WI38 (cell line): ENCODE results near the gene ITGA11.

Experiments used
- H3K4me3 ChIP-seq: 2 replicates; pipeline ENCODE4 v1.5.1; 2011; ENCODE audit warnings: low read depth, mild to moderate bottlenecking, control low read depth, low read length
- TF ChIP-seq, protein P1 (sequence below): IDR thresholded peaks from 2 replicates; pipeline ENCODE4 v1.5.1; 2012; ENCODE audit warnings: low read depth, mild to moderate bottlenecking, control low read depth, low read length

Gene ITGA11

DNA sequence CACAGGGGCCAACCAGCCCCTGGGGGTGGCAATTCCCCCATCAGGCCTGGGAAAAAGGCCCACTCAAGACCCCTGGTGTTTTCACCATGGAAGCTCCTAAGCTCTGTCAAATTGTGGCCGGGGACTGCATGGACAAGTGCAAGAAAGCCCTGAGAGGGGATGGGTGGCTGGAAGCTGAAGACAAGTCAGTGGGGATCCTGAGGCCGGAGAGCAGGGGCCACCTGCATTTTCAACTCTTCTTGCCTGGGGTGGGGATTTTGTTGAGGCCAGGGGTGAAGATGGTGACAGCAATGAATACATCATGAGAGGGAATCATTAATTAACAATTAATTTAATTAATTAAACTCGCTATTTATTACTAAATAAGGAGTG is 120.5 kb downstream of the ITGA11 start:
- TF ChIP-seq, protein P1, sequence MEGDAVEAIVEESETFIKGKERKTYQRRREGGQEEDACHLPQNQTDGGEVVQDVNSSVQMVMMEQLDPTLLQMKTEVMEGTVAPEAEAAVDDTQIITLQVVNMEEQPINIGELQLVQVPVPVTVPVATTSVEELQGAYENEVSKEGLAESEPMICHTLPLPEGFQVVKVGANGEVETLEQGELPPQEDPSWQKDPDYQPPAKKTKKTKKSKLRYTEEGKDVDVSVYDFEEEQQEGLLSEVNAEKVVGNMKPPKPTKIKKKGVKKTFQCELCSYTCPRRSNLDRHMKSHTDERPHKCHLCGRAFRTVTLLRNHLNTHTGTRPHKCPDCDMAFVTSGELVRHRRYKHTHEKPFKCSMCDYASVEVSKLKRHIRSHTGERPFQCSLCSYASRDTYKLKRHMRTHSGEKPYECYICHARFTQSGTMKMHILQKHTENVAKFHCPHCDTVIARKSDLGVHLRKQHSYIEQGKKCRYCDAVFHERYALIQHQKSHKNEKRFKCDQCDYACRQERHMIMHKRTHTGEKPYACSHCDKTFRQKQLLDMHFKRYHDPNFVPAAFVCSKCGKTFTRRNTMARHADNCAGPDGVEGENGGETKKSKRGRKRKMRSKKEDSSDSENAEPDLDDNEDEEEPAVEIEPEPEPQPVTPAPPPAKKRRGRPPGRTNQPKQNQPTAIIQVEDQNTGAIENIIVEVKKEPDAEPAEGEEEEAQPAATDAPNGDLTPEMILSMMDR: no peak
- no peak overlapping the region for H3K4me3 ChIP-seq

DNA sequence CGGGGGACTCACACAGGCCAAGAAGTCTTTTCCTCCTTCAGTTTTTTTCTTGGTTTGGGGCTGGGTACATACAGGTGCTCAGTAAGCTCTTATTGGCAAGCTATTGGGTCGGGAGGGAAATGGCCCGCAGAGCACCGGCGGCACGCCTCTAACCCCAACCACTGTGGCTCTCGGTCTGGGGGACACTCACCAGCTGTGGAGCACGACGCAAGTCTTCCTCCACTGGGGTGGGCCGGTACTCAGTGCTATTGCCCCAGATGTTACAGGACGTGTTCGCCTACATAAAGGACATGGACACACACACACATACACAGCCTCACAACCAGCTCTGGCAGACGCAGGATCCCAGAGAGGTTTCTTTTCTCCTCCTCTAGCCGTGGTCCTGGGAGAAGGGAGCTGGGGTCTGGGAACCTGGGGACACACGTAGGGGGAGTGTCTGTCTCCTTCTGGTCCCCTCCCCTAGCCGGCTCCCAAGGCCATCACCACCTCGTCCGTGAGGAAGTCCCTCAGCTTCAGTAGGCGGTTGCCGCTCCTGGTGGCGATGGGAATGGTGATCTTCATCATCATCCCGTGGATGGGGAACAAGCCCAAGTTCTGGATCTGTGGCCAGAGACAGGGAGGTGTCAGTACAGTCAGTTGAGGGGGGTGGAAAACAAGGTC is 121.0 kb downstream of the ITGA11 start:
- TF ChIP-seq, protein P1: no peak
- no peak overlapping the region for H3K4me3 ChIP-seq

DNA sequence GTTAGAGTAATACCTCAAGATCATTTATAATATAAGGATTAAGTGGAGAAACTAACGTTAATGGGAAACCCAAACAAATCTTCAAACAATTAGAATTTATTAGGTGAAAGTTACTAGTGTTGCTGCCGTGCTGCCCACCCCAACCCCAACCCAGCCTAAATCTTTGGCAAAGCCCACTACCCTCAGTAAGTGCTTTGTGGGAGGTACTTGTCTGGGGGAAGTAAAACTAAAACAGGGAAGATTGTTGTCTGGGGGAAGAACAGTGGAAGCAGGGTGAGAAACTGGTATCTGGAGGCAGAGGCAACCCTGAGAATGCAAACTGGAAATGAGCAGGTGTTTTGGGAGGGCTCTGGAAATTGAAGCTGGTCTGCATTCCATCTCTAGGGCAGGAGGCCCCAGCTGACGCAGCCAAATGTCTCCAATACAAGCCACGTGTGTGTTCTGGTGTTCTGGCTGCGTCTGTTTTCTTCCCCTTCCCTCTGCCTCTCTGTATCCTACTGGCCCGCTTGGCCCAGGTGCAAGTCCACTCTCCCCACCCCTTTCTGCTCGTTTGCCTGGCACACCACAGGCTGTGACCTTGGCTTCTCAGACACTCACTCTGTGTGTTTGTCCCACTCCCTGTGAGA is 121.7 kb downstream of the ITGA11 start:
- H3K4me3 ChIP-seq: no peak overlapping the region
- TF ChIP-seq, protein P1: no peak

DNA sequence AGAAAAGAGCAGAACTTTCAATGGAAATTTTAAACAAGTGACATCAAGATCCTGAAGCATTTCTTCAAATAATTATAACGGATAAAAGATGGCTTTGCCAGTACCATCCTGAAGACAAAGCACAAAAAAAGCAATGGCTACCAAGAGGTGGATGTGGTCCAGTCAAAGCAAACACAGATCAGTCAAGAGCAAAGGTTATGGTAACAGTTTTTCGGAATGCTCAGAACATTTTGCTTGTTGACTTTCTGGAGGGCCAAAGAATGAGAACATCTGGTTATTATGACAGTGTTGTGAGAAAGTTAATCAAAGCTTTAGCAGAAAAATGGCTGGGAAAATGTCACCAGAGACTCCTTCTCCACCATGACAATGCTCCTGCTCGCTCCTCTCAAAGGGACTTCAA is 122.9 kb downstream of the ITGA11 start:
- TF ChIP-seq, protein P1: no peak

DNA sequence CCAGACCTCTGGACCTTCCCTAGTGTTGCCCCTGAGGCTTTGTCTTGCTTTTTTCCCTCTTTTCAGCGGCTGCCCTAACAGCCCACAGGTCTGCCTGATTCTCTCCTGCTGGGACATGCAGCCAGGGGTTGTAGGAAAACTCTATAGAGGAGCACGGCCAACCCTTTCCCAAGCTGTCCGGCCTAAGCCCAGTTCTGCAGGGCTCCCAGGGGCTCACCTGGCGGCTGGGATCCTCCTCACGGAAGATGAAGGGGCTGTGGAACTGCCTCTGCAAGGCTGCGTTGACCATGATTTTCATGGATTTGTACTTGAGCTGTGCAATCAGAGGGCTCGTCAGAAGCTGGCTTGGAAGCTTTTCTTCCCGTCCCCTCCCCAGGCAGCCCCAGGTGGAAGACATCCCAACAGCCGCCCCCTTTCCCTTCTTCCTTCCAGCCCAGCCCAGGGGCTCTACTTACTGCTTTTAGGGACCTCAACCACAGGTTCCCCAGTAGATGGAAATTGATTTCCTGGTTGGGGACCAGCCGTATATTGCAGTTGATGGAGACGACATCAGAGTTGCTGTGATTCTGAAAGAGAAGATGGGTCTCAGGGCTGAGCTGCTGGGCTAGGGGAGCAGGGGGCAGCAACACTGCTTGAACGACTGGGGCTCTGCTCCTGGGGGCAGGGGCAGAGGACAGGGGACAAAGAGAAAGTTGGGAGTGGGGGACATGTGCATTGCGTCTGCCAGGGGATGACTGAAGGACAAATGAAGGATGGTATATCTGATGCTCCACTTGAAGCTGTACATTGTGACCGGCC is 124.6 kb downstream of the ITGA11 start:
- TF ChIP-seq, protein P1: no peak
- no peak overlapping the region for H3K4me3 ChIP-seq

More for the DNA sequence above, 122.9 kb downstream of the ITGA11 start:
- no peak overlapping the region for H3K4me3 ChIP-seq

DNA sequence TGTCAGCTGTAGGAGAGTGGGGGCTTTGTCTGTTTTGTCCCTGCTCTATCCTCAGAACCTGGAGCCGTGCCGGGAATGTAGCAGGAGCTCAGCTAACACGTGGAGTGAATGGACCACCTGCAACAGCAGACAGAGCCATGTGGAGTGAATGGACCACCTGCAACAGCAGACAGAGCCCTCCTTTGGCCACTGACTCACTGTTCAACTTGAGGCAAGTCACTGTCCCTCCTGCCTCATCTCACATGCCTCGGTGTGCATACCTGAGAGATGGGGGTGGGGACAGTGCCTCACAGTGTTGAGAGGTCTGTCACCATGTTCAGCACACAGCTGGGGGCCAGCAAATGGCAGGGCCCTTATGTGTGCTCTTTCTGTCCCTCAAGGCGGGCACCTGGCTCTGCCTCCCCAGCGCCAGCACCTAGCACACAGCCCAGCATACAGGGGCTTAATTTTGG is 126.5 kb downstream of the ITGA11 start:
- TF ChIP-seq, protein P1: no peak
- no peak overlapping the region for H3K4me3 ChIP-seq
